SW 1271 (cell line): ENCODE results near the gene ZNF2.

Source experiments
- DNase-seq, 2 experiments: peaks; one replicate each; lab custom pipeline; 2025; lab: John Stamatoyannopoulos, UW

ZNF2 gene

DNA sequence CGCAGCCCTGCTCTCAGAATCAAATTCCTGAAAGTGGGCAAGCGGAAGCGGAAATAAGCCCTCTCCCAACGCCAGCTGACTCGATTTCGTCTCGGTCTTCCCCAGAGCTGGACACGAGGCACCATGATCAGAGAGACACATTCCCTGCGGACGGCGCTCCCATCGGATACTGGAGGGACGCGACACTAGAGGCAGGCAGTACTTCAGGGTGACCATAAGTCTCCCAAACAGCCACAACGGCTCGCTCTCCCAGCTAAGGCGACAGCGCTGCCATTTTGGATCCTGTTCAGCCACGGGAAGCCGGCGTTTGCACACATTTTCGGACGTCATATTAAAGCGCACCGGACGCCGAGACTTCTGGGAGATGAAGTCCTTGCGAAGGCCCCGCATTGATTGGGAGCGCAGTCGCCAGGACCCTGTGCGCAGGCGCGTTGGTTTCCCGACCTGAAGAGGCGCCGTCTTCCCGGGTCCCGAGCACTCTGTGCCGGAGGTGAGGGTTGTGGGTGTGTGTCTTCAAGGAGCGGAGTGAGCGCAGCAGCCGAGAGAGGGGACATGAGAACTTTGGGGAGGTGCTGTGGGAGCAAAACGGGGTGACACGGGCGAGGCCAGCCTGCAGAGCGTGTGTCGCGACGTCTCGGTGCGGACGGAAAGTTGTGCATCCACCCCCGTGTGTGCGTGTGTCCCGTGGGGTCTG is at the start of gene ZNF2:
ZNF2 (plus strand) TSS at position 439 of the 694 bp plus-strand sequence. CDS start 10,418 bp downstream, outside the sequence.
- peak; percentile 96 to 97 for DNase-seq

- DNase-seq, result peak in 1 of 2 experiments; percentile 47
Observed at GRCh38 chr2:95121093-95121406, 44.6 kb upstream of the ZNF2 start.

- peak; percentile 25 to 83 for DNase-seq
Observed at GRCh38 chr2:95121407-95122196, 44.0 kb upstream of the ZNF2 start, which contains the start of gene MRPS5. Gene MRPS5 (minus strand): TSS chr2:95121808. CDS start chr2:95121791, 17 bp downstream.

GRCh38 chr2:95122197-95122551 is 43.4 kb upstream of the ZNF2 start:
- DNase-seq, result no peak

GRCh38 chr2:95138702-95139101 is 26.9 kb upstream of the ZNF2 start:
- no peak for DNase-seq

- no peak for DNase-seq
Observed at GRCh38 chr2:95143838-95144237, 21.8 kb upstream of the ZNF2 start.

GRCh38 chr2:95149397-95149984 is 16.1 kb upstream of the ZNF2 start:
- no peak for DNase-seq

GRCh38 chr2:95158441-95158840 is 7.2 kb upstream of the ZNF2 start:
- no peak for DNase-seq

DNA sequence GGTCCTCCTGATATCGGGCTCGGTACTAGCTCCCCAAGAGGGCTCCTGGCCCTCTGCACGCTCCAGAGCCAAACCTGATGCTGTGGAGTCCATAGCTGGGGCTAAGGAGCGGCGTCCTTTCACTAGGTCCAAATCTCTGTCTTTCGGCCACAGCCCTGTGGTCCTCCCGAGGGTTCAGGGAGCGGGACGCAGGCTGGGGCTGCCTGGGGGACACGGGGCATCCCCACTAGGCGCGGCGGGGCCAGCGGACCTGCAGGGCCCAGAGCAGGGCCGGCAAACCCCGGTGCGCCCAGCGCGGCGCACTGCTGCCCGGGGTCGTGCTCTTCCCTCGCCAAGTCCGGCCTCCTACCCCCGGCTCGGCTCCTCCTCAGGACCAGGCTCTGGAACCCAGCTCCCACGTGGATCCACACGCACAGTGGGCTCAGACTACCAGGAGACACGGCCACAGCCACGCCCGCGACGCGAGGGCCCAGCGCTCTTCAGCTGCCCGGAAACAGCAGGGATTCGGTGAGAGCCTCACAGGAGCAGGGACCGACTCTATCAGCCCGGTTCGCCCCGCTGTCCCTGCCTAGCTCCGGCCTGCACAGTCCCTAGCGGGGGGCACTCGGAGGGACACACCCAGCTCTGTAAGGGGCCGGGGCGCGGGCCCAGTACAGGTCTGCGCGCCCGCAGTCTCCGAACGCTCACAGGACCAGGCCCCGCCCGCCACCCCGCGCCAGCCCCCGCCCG is 6.6 kb upstream of the ZNF2 start:
- DNase-seq, result peak in 1 of 2 experiments; percentile 30

DNA sequence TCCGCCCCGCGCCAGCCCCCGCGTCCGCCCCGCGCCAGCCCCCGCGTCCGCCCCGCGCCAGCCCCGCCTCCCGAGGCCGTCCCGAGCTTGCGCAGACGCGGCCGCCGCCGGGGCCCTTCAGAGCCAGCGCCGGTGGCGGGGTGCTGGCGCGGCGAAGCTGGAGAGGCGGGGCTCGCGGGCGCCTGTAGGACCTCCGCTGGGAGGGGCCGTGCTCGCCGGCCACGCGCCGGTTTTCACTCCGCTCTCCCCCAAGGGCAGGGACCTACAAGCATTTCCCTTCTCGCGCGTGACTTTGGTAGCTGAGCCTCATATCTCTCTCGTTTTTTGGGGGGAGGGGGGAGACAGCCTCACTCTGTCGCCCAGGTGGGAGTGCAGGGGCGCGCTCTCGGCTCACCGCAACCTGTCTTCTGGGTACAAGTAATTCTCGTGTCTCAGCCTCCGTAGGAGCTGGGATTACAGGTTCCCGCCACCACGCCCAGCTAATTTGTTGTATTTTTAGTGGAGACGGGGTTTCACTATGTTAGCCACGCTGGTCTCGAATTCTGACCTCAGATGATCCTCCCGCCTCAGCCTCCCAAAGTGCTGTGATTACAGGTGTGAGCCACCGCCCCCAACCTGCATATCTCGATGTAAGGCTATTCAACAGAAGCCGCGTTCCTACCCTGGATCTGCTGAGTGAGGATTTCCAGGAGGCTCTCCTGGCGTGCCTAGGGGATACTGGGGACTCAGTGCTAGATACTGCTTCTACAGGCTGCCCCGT is 5.7 kb upstream of the ZNF2 start, which contains the start of gene ZNF514:
ZNF514 (minus strand) TSS at position 159 of the 760 bp plus-strand sequence. CDS start 6,595 bp downstream, outside the sequence.
- DNase-seq, result peak in 1 of 2 experiments; percentile 64

GRCh38 chr2:95165030-95165370 is 609 bp upstream of the ZNF2 start:
- no peak for DNase-seq

DNA sequence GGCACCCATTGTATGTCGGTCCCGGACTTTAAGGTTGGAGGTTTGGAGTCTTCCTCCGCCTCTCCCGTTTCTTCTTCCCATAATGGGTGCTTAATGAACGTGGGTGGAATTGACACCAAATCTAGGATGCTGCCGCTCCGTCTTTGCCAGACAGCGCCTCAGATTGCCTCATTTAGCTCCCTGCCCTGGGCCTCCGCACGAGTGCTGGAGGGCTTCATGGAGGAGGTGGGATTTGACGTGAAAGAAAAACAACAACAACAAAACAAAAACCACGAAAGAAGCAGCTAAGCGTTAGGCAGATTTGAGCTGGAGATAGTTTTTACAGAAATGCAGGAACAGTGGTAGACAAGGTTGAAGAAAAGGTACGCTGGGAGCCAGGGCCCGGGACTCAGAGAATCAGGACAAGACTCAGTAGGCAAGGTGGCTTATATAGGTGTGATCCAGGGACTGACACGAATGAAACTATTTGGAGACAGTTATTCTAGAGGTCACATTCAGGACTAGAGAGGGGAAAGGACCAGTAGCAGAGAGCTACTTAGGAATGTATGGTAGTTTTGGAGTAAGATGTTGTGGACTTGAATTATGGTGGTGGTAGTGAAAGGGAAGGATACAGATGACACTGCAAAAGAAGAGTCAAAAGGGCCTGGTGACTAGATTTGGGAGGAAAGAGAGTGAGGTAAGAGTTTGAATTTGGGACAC is 605 bp downstream of the ZNF2 start:
- DNase-seq, result no peak

DNA sequence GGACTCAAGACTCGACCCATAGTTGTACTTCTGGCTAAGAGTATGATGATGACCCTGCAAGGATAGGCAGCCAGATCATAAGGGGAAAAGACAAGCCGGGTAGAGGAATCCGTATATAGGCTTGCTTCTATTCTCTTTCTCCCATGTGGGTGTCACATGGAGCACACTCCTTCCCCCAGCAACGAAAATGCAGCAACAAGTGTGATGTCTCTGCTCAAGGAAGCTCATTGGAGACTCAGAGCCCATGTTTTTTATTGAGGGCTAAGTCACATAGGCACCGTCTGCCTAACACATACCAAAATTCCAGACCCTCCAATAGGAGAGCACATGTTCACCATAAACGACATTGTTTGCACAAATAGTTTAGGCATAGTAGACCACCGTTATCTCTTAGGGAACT is 6.3 kb downstream of the ZNF2 start:
- DNase-seq, result no peak

DNA sequence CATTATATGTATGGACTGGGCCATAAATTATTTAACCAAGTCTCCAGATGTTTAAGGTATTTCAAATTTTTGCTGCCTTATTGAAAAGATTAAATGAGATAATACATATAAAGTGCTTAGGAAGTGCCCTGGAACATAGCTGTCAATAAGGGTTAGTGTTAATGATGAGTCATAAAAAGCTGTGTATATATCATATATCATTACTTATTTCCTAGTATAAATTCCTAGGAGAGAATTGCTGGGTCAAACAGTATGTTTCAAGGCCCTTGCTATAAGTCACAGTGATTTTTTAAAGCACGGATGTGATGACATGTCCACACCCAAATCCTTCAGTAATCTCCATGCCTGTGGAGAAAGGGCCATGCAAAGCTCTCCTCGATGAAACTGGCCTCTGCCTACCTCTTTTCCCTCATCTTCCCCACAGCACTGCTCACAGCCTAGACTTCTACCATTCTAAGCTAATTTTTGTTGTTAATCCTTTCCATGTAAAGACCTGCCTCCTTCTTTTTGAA is 8.5 kb downstream of the ZNF2 start:
- no peak for DNase-seq

DNA sequence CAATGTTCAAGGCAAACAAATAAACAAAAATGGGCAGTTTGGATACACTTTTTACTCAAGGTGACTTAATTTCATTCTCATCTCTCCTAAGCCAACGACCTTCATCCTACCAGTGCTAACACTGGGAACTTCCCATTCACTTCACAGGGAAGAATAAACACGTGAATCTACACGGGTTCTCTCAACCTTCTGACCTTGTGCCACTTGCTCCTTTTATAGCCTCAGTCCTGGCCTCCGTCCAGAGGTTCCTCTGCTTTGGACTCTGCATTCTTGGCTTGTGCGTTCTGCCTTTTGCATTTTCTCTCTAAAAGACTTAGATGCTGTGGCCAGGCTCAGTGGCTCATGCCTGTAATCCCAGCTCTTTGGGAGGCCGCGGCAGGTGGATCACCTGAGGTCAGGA is 13.8 kb downstream of the ZNF2 start:
- DNase-seq, result no peak

DNA sequence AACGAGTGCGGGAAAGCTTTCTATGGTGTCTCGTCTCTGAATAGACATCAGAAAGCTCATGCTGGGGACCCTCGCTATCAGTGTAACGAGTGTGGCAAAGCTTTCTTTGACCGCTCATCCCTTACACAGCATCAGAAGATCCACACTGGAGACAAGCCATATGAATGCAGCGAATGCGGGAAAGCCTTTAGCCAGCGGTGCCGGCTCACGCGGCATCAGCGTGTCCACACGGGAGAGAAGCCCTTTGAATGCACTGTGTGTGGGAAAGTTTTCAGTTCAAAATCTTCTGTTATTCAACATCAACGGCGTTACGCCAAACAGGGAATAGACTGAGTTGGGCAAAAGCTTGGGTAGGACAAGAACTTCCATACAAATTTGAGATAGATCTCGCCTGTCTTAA is 16.2 kb downstream of the ZNF2 start:
- no peak for DNase-seq

DNA sequence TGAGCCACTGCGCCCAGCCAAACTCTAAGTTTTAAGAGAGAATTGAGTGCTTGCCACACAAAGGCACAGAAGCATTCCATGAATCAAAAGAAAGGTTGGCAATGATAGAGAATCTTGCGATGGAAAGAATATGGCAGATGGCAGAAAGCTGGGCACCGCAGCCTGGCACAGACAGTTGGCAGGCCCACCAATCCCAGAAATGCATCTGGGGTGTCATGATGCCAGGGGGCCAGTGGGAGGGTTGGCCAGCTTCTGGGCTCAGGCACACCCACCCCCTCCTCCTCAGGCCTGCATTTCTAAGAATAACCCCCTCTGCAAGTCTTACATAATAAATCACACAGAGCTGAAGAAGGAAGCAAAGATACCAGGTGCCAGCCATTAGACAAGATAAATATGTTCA is 19.6 kb downstream of the ZNF2 start:
- DNase-seq, result no peak

DNA sequence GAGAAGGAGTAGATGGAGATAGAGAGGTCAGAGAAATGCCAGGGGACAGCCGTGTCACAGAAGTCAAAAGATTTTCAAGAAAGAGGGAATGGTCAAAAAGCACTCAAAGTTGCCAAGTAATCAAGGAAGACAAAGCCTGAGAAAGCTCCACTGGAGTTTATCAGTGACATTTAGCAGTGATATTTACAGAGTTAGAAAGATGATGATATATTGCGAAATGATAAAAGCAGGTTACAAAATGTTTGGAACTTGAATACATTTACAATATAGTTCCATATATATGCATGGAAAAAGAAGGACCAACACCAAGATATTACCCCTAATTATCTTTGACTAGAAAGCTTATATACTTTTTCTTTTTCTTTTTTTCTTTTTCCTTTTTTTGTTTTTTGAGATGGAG is 20.4 kb downstream of the ZNF2 start:
- DNase-seq, result no peak

DNA sequence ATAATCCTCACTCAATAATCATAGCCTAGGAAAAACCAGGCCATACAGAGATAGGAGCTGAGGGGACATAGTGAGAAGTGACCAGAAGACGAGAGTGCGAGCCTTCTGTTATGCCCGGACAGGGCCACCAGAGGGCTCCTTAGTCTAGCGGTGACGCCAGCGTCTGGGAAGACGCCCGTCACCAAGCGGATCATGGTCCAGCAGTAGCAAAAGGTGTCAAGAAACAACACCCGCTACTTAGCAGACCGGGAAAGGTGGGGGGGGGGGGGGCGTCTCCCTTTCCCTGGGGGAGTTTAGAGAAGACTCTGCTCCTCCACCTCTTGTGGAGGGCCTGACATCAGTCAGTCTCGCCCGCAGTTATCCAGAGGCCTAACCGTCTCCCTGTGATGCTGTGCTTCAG is 27.3 kb downstream of the ZNF2 start:
- peak in 1 of 2 experiments; percentile 21 for DNase-seq

DNA sequence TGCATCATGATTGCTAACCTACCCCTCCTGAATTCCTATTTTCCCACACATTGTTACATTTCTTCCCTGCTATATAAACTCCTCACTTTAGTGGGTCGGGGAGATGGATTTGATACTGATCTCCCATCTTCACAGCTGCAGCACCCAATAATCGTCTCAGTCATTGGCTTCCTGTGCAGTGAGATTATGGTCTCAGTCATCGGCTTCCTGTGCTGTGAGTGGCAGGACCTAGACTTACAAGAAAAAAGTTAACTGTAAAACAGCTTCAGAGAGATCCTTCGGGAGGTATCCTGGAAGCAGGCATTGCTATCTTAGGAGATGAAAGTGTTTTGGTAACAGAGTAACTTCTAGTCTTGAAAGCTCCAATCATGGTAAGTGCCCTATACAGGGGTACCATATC is 38.3 kb downstream of the ZNF2 start:
- no peak for DNase-seq

- DNase-seq, result no peak
Observed at GRCh38 chr2:95204396-95204795, 38.8 kb downstream of the ZNF2 start.
